Keratinocyte (primary cell): Measurements from ENCODE around the gene ASS1. TPM values are rescaled to one million over a fixed set of nuclear protein-coding genes. Genes with fewer than 3 reads are reported as not detected.

Experiments
- DNase-seq: peaks from one replicate; pipeline ENCODE4 v3.0.0-alpha.2; 2011; ENCODE audit warnings: low read depth, missing footprints, low spot score
- FAIRE-seq: peaks from 2 replicates; lab custom pipeline; 2011; peaks lifted over from hg19 to GRCh38; lab: Jason Lieb, UNC
- H2AFZ ChIP-seq: 2 replicates; pipeline ENCODE4 v1.6.0; 2012; ENCODE audit warnings: low read length, control low read depth, inconsistent platforms; ENCODE audit not compliant: control insufficient read depth
- H3K27ac ChIP-seq: 2 replicates; pipeline ENCODE4 v1.5.1; 2011; ENCODE audit warnings: low read length; ENCODE audit not compliant: control insufficient read depth, insufficient read depth
- H3K27me3 ChIP-seq: 3 replicates; pipeline ENCODE4 v1.6.0; 2011; ENCODE audit warnings: low read length; ENCODE audit not compliant: control insufficient read depth, insufficient read depth; ENCODE audit errors: extremely low read depth
- H3K36me3 ChIP-seq, 2 experiments: 2 replicates in 1 of 2; 3 replicates in 1 of 2; pipeline ENCODE4 v1.5.1; 2011; ENCODE audit warnings: low read length in 2 of 2, mild to moderate bottlenecking in 1 of 2; ENCODE audit not compliant: control insufficient read depth in 2 of 2, insufficient read depth in 2 of 2; ENCODE audit errors: extremely low read depth in 1 of 2
- H3K4me1 ChIP-seq: 3 replicates; pipeline ENCODE4 v1.5.1; 2011; ENCODE audit warnings: low read length; ENCODE audit not compliant: control insufficient read depth, insufficient read depth; ENCODE audit errors: extremely low read depth
- H3K4me2 ChIP-seq: 3 replicates; pipeline ENCODE4 v1.6.0; 2011; ENCODE audit warnings: low read depth, low read length; ENCODE audit not compliant: control insufficient read depth, insufficient read depth; ENCODE audit errors: extremely low read depth
- H3K4me3 ChIP-seq, 3 experiments: fragments of 200-600 bp in 1 of 3; sonication (generic) in 1 of 3; 2 replicates in 2 of 3; 3 replicates in 1 of 3; pipeline ENCODE4 v1.5.1; 2011 to 2016; ENCODE audit warnings: low read length in 3 of 3, mild to moderate bottlenecking in 3 of 3, control low read depth in 2 of 3, inconsistent platforms in 1 of 3, low read depth in 1 of 3, mixed read lengths in 1 of 3, mixed run types in 1 of 3, moderate library complexity in 1 of 3; ENCODE audit not compliant: control insufficient read depth in 2 of 3, insufficient read depth in 2 of 3; ENCODE audit errors: extremely low read depth in 1 of 3
- H3K79me2 ChIP-seq: 2 replicates; pipeline ENCODE4 v1.6.0; 2012; ENCODE audit warnings: low read length; ENCODE audit not compliant: control insufficient read depth, insufficient read depth
- H3K9ac ChIP-seq: 3 replicates; pipeline ENCODE4 v1.6.0; 2011; ENCODE audit warnings: low read length; ENCODE audit not compliant: control insufficient read depth, insufficient read depth; ENCODE audit errors: extremely low read depth
- H3K9me1 ChIP-seq: 3 replicates; pipeline ENCODE4 v1.6.0; 2011; ENCODE audit warnings: low read length; ENCODE audit not compliant: control insufficient read depth, insufficient read depth; ENCODE audit errors: extremely low read depth
- H3K9me3 ChIP-seq: 2 replicates; pipeline ENCODE4 v1.5.1; 2012; ENCODE audit warnings: low read depth, low read length; ENCODE audit not compliant: control insufficient read depth
- H4K20me1 ChIP-seq: 3 replicates; pipeline ENCODE4 v1.6.0; 2011; ENCODE audit warnings: low read length; ENCODE audit not compliant: control insufficient read depth, insufficient read depth; ENCODE audit errors: extremely low read depth
- EZH2 ChIP-seq: IDR thresholded peaks from one replicate; pipeline ENCODE4 v1.6.1; 2012; ENCODE audit warnings: inconsistent platforms, mild to moderate bottlenecking, low read length, moderate library complexity
- dilution Hi-C: fragments of 300-500 bp; cut with MboI; formaldehyde crosslinking; loops from one replicate; pipeline ENCODE4 v1.7.0; 2020; ENCODE audit warnings: low sequenced_read_pairs; ENCODE audit not compliant: extremely low pct_ligation_motif_present
- polyA plus RNA-seq, 5 experiments: library from polyadenylated mRNA; depleted of rRNA in 3 of 5; stranded (reverse) in 3 of 5; stranded (forward) in 1 of 5; unstranded in 1 of 5; fragments of >200 nt; gene quantifications; 1 replicate in 1 of 5; 2 replicates in 3 of 5; 3 replicates in 1 of 5; pipeline versions ENCODE4 v1.2.1 to v1.2.3, GENCODE V29; 2011 to 2012; ENCODE audit warnings: missing spikeins in 2 of 5, low read depth in 1 of 5, low replicate concordance in 1 of 5
- TF ChIP-seq, protein P1 (sequence below), 3 experiments: IDR thresholded peaks in 1 of 3; conservative IDR thresholded peaks in 1 of 3; optimal IDR thresholded peaks in 1 of 3; 2 replicates in 2 of 3; 3 replicates in 1 of 3; pipeline versions ENCODE3 to v1.5.1; 2011; ENCODE audit warnings: low read length in 3 of 3, mild to moderate bottlenecking in 3 of 3, moderate library complexity in 2 of 3, control low read depth in 1 of 3, inconsistent platforms in 1 of 3; ENCODE audit not compliant: insufficient read depth in 2 of 3; ENCODE audit errors: extremely low read depth in 1 of 3

Gene ASS1
- polyA plus RNA-seq, 1 donor (not counting 4 experiments of a cell fraction or from before 2014, with no cell fraction given) = 52.4 TPM

DNA sequence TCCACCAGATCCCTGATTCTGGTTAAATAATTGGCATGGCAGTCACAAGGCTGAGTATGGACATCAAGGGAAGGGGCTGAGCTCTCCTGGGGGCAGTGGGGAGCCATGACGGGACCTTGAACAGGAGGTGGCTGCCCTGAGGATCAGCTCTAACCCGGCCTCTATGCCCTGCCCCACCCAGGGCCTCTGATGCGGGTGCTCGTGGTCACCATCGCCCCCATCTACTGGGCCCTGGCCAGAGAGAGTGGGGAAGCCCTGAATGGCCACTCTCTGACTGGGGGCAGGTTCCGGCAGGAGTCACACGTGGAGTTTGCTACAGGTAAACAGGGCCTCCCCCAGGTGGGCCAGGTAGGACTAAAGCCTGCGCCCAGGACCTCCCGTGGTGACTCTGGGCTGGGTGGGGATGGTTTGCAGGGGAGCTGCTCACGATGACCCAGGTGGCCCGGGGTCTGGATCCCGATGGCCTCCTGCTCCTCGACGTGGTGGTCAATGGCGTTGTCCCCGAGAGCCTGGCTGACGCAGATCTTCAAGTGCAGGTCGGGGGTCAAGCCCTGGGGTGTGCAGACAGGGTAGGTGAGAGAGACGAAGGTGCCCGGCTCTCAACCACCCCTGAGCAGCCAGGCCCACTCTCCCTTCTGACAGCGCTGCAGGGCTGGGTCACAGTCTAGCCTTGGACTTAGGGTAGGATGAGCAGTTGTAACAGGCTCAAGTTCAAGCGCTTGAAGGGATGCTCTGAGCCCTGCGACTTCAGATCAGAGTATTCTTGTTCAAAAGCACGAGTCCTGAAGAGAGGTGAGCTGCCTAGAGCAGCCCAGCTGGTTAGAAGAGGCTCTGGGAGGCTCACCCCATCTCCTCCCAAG is 19.9 kb upstream of the ASS1 start:
- Histone ChIP-seq H3K4me1 (peaks cover 19% of the 10 kb centered on the region), H3K79me2 (no peaks in the 10 kb centered on the region), H3K27me3 (peaks cover 26% of the 10 kb centered on the region), H3K4me3 (no peak overlapping the region), H3K9ac (no peak overlapping the region), H2AFZ (no peak overlapping the region), H4K20me1 (no peaks in the 10 kb centered on the region), H3K27ac (no peak overlapping the region), H3K4me2 (no peak overlapping the region), H3K36me3 (no peaks in the 10 kb centered on the region), H3K9me3 (peaks cover under 1% of the 10 kb centered on the region), H3K9me1 (no peaks in the 10 kb centered on the region)
- DNase-seq = no peak
- TF ChIP-seq, protein P1, sequence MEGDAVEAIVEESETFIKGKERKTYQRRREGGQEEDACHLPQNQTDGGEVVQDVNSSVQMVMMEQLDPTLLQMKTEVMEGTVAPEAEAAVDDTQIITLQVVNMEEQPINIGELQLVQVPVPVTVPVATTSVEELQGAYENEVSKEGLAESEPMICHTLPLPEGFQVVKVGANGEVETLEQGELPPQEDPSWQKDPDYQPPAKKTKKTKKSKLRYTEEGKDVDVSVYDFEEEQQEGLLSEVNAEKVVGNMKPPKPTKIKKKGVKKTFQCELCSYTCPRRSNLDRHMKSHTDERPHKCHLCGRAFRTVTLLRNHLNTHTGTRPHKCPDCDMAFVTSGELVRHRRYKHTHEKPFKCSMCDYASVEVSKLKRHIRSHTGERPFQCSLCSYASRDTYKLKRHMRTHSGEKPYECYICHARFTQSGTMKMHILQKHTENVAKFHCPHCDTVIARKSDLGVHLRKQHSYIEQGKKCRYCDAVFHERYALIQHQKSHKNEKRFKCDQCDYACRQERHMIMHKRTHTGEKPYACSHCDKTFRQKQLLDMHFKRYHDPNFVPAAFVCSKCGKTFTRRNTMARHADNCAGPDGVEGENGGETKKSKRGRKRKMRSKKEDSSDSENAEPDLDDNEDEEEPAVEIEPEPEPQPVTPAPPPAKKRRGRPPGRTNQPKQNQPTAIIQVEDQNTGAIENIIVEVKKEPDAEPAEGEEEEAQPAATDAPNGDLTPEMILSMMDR (optimal IDR thresholded peaks at IDR 0.05 in 1 of 3, IDR thresholded peaks at IDR 0.05 in 1 of 3, conservative IDR thresholded peaks at IDR 0.05 in 1 of 3; ENCODE audit: extremely low read depth in 1 of 3, insufficient read depth in 2 of 3, low read length in 3 of 3) = no peak
- no peak for TF ChIP-seq EZH2
- no peak for FAIRE-seq
- dilution Hi-C loops = no loop called here

DNA sequence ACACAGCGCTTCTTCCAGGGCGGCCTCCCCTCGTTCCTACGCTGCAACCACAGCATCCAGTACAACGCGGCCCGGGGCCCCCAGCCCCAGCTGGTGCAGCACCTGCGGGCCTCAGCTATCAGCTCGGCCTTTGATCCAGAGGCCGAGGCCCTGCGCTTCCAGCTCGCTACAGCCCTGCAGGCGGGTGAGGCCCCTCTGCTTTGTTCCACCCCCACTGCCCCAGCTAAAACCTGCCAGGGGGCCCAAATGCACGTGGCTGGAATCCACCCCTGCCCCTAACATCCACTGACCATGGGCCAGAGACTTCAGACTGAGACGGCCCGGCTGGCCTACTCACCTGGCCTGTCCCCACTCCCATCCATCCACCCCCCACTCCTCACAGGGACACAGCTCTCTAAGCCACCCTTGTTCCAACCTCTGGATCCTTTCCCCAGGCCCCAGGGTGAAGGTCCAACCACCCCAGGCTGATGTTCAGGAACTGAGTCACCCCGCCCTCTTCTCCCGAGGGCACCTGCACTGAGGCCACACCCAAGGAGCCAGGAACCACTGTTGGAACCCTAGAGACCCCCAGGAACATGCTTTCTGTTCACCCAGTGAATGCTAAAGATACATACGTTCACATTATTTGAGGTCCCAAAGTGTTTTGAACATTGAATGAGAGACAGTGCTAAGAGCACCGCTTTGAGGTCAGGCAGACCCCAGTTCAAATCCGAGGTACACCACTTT is 18.9 kb upstream of the ASS1 start:
- H3K4me1 ChIP-seq = peaks cover 19% of the 10 kb centered on the region
- no peak overlapping the region for H3K9ac ChIP-seq
- H3K27me3 ChIP-seq = peaks cover 29% of the 10 kb centered on the region
- dilution Hi-C loops = no loop called here
- H3K9me1 ChIP-seq = no peaks in the 10 kb centered on the region
- H4K20me1 ChIP-seq = no peaks in the 10 kb centered on the region
- H3K9me3 ChIP-seq = peaks cover 9% of the 10 kb centered on the region
- H2AFZ ChIP-seq = no peak overlapping the region
- FAIRE-seq (no peak), DNase-seq (no peak)
- no peaks in the 10 kb centered on the region for H3K79me2 ChIP-seq
- H3K4me3 ChIP-seq = no peak overlapping the region
- peak overlapping the region; percentile 71 for H3K4me2 ChIP-seq
- no peak for TF ChIP-seq EZH2
- H3K36me3 ChIP-seq = no peaks in the 10 kb centered on the region
- no peak overlapping the region for H3K27ac ChIP-seq
